SH-SY5Y (cell line): ENCODE data around the gene MPC1.

Experiments used
- GATA2 ChIP-seq: IDR thresholded peaks from 2 replicates; pipeline ENCODE4 v1.6.1; 2011; ENCODE audit warnings: mild to moderate bottlenecking, low read depth, low read length
- GATA3 ChIP-seq: IDR thresholded peaks from 2 replicates; pipeline ENCODE4 v1.6.1; 2011; ENCODE audit warnings: low read depth, mild to moderate bottlenecking, low read length, moderate library complexity

DNA sequence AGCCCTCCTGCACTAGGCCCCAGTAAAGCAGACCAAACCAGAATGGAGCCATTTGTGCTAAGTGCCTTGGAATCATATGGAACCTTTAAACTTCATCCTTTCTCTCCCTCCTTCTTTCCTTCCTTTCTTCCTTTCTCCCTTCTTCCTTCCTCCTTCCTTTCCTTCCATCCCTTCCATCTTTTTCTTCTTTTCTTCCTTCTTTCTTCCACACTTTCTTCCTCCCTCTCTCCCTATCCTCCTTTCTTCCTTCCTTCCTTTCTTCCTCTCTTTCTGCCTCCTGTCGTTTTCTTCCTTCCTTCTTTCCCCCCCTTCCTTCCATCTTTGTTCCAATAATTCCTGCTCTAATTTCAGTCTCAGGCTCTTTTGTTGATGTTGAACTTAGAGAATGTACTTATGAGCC lies 29.2 kb downstream of the MPC1 start:
- TF ChIP-seq GATA2 (no peak), GATA3 (no peak)
